K562 (cell line): ENCODE results near the gene KRTCAP2. TPM values are rescaled to one million over a fixed set of nuclear protein-coding genes. Genes with fewer than 3 reads are reported as not detected.

ENCODE experiments used
- ATF3 ChIP-seq, 2 experiments: fragments of 450-650 bp in 1 of 2; sonication (generic) in 1 of 2; formaldehyde crosslinking in 1 of 2; IDR thresholded peaks in 1 of 2; conservative IDR thresholded peaks in 1 of 2; 2 replicates each; pipeline versions ENCODE4 v1.6.1 to v1.8.1; 2016 to 2023; ENCODE audit warnings: mild to moderate bottlenecking in 2 of 2, moderate library complexity in 2 of 2, inconsistent platforms in 1 of 2, missing genetic modification reagents in 1 of 2
- EP400 ChIP-seq: fragments of 450-650 bp; IDR thresholded peaks from 2 replicates; pipeline ENCODE4 v1.6.1; 2017; ENCODE audit warnings: antibody characterized with exemption, mild to moderate bottlenecking, moderate library complexity
- FOXM1 ChIP-seq, 2 experiments: fragments of 450-650 bp in 1 of 2; sonication (generic) in 1 of 2; formaldehyde crosslinking in 1 of 2; IDR thresholded peaks; 2 replicates each; pipeline versions ENCODE4 v1.6.1 to v1.9.0; 2017 to 2022; ENCODE audit warnings: low read depth in 2 of 2, mild to moderate bottlenecking in 2 of 2, missing genetic modification reagents in 1 of 2, moderate library complexity in 1 of 2
- GATAD2A ChIP-seq: fragments of 450-650 bp; IDR thresholded peaks from 2 replicates; pipeline ENCODE4 v1.6.1; 2017
- GMEB1 ChIP-seq: fragments of 250-450 bp; sonication (Bioruptor Pico); IDR thresholded peaks from 2 replicates; pipeline ENCODE4 v1.4.0; 2020; ENCODE audit warnings: mild to moderate bottlenecking
- HDAC8 ChIP-seq: fragments of 450-650 bp; IDR thresholded peaks from 2 replicates; pipeline ENCODE4 v1.6.1; 2016; ENCODE audit warnings: mild to moderate bottlenecking, missing genetic modification characterization, moderate library complexity, missing compliant biosample characterization
- IRF1 ChIP-seq: sonication (generic); formaldehyde crosslinking; IDR thresholded peaks from 2 replicates; pipeline ENCODE4 v1.8.0; 2022; ENCODE audit warnings: missing genetic modification reagents, mild to moderate bottlenecking, borderline replicate concordance
- KDM4B ChIP-seq, 2 experiments: fragments of 450-650 bp in 1 of 2; sonication (generic) in 1 of 2; IDR thresholded peaks; 2 replicates each; pipeline ENCODE4 v1.6.1; 2016 to 2017; ENCODE audit warnings: borderline replicate concordance in 2 of 2, antibody characterized with exemption in 1 of 2, low read depth in 1 of 2, mild to moderate bottlenecking in 1 of 2
- POLR2B ChIP-seq: fragments of 450-650 bp; IDR thresholded peaks from 2 replicates; pipeline ENCODE4 v1.6.1; 2018; ENCODE audit warnings: low read depth; ENCODE audit not compliant: partially characterized antibody
- RHOXF2B ChIP-seq: fragments of 250-450 bp; sonication (Bioruptor Pico); conservative IDR thresholded peaks from 2 replicates; pipeline ENCODE4 v1.5.1; 2021
- SMAD1 ChIP-seq: fragments of 150-350 bp; IDR thresholded peaks from 2 replicates; pipeline ENCODE4 v1.6.1; 2014; ENCODE audit warnings: low read length, low read depth; ENCODE audit not compliant: partially characterized antibody
- SMARCA4 ChIP-seq: fragments of 450-650 bp; IDR thresholded peaks from 2 replicates; pipeline ENCODE4 v1.6.1; 2016
- SRSF9 ChIP-seq: fragments of 200-400 bp; formaldehyde crosslinking; IDR thresholded peaks from 2 replicates; pipeline ENCODE4 v1.6.1; 2017; ENCODE audit warnings: low read depth, low read length, borderline replicate concordance
- TEAD1 ChIP-seq, 2 experiments: fragments of 450-650 bp in 1 of 2; sonication (generic) in 1 of 2; formaldehyde crosslinking; IDR thresholded peaks; 2 replicates each; pipeline versions ENCODE4 v1.4.0 to v1.8.0; 2020 to 2022; ENCODE audit warnings: mild to moderate bottlenecking in 2 of 2, missing genetic modification reagents in 1 of 2
- THAP12 ChIP-seq: fragments of 250-450 bp; sonication (Bioruptor Pico); IDR thresholded peaks from 2 replicates; pipeline ENCODE4 v1.9.0; 2021; ENCODE audit warnings: mild to moderate bottlenecking, inconsistent platforms
- THRAP3 ChIP-seq: fragments of 450-650 bp; IDR thresholded peaks from 2 replicates; pipeline ENCODE4 v1.6.1; 2016; ENCODE audit warnings: mild to moderate bottlenecking, inconsistent platforms, borderline replicate concordance
- TOE1 ChIP-seq, 2 experiments: fragments of 450-650 bp in 1 of 2; sonication (generic) in 1 of 2; formaldehyde crosslinking in 1 of 2; IDR thresholded peaks; 2 replicates each; pipeline versions ENCODE4 v1.7.1 to v1.8.0; 2016 to 2022; ENCODE audit warnings: borderline replicate concordance in 2 of 2, mild to moderate bottlenecking in 2 of 2, antibody characterized with exemption in 1 of 2, inconsistent platforms in 1 of 2, low read depth in 1 of 2, missing genetic modification reagents in 1 of 2, moderate library complexity in 1 of 2
- TRIM24 ChIP-seq, 2 experiments: fragments of 450-650 bp; IDR thresholded peaks; 2 replicates each; pipeline ENCODE4 v1.6.1; 2016
- XRCC4 ChIP-seq: IDR thresholded peaks from one replicate; pipeline ENCODE4 v1.6.1; 2011; ENCODE audit not compliant: insufficient read depth, insufficient read length; ENCODE audit errors: extremely low read depth
- ZNF551 ChIP-seq: fragments of 250-450 bp; sonication (Bioruptor Pico); IDR thresholded peaks from 2 replicates; pipeline ENCODE4 v1.5.0; 2021; ENCODE audit warnings: mild to moderate bottlenecking, moderate library complexity
- ZNF76 ChIP-seq: fragments of 250-450 bp; sonication (Bioruptor Pico); IDR thresholded peaks from 2 replicates; pipeline ENCODE4 v1.4.0; 2020; ENCODE audit warnings: mild to moderate bottlenecking, moderate library complexity, borderline replicate concordance
- polyA plus RNA-seq, 8 experiments: library from polyadenylated mRNA; depleted of rRNA in 4 of 8; stranded (reverse) in 5 of 8; unstranded in 3 of 8; fragments of >200 nt; fragmentation: Nextera tagmentation in 2 of 8; fragmentation: Illumina TruSeq in 1 of 8; extraction: Ambion mirVana in 2 of 8; extraction: Trizol in 1 of 8; gene quantifications; 2 replicates each; pipeline versions ENCODE4 v1.2.1 to v1.2.3, GENCODE V29; 2011 to 2014; ENCODE audit warnings: inconsistent platforms in 1 of 8, missing spikeins in 1 of 8
- total RNA-seq, 7 experiments: library from RNA; depleted of rRNA in 6 of 7; stranded (reverse); fragments of >200 nt in 6 of 7; fragmentation: Illumina TruSeq in 2 of 7; extraction: Trizol in 2 of 7; gene quantifications; 2 replicates each; pipeline versions ENCODE4 v1.2.1 to v1.2.3, GENCODE V29; 2011 to 2021; ENCODE audit warnings: low replicate concordance in 1 of 7

KRTCAP2 gene
- total and polyA plus RNA-seq, 9 of the 15 experiments (the other 6 are each of a cell fraction or from before 2014, with no cell fraction given) = 126 to 436 (median 244) TPM

- TF ChIP-seq GMEB1 (CRISPR knock-in tag) (peak; percentile 67; the same call in 1 of the 2 replicates), THAP12 (CRISPR knock-in tag) (peak; percentile 69; the same call in 1 of the 2 replicates), THRAP3 (peak; percentile 55; the same call in 1 of the 2 replicates), TRIM24 (IDR thresholded peaks at IDR 0.05) (no peak), HDAC8 (tag) (peak; percentile 82; the same call in 1 of the 2 replicates), EP400 (peak; percentile 89), ATF3 (IDR thresholded peaks at IDR 0.05) (peak; percentile 6; the same call in 1 of the 2 replicates), ATF3 (CRISPR knock-in tag; conservative IDR thresholded peaks at IDR 0.05) (0 out of 2 replicates have a peak, but pooled peaks have one; percentile 16), GATAD2A (no peak), KDM4B (IDR thresholded peaks at IDR 0.05; ENCODE audit: borderline replicate concordance in 2 of 2, low read depth in 1 of 2) (0 out of 4 replicates have a peak, but pooled peaks of 1 of the 2 experiments have one; percentile 42), FOXM1 (IDR thresholded peaks at IDR 0.05; ENCODE audit: low read depth) (no peak), FOXM1 (CRISPR knock-in tag; IDR thresholded peaks at IDR 0.05; ENCODE audit: low read depth) (0 out of 2 replicates have a peak, but pooled peaks have one; percentile 56), XRCC4 (no peak), SMARCA4 (0 out of 2 replicates have a peak, but pooled peaks have one; percentile 29), TEAD1 (CRISPR knock-in tag; IDR thresholded peaks at IDR 0.05) (peak in 1 of 2 experiments; percentile 74; a peak in 1 of 4 replicates), RHOXF2B (CRISPR knock-in tag) (0 out of 2 replicates have a peak, but pooled peaks have one; percentile 38), TOE1 (IDR thresholded peaks at IDR 0.05; ENCODE audit: borderline replicate concordance) (0 out of 2 replicates have a peak, but pooled peaks have one; percentile 47), TOE1 (CRISPR knock-in tag; IDR thresholded peaks at IDR 0.05; ENCODE audit: borderline replicate concordance, low read depth) (no peak), ZNF76 (no peak), SMAD1 (peak; percentile 41), IRF1 (CRISPR knock-in tag) (no peak), ZNF551 (CRISPR knock-in tag) (no peak), SRSF9 (no peak), POLR2B (peak; percentile 91)
Measured at GRCh38 chr1:155135415-155136028, 37.6 kb downstream of the KRTCAP2 start, which contains the start of gene SLC50A1 (continued).
